OCI-LY7 (cell line): ENCODE measurements around the gene RPS15A. TPM values are rescaled to one million over a fixed set of nuclear protein-coding genes. Genes with fewer than 3 reads are reported as not detected.
"Not testable (repeated sequence)": the region's sequence is repeated elsewhere in the genome, so short reads cannot be mapped to it uniquely, and the experiment has no call there.

Experiments
- BruUV-seq: library from RNA; stranded (reverse); fragments of 400-500 nt; replicated peaks from 2 replicates; lab custom pipeline; 2021; lab: Mats Ljungman, UMichigan
- CTCF ChIA-PET: fragments of 300-600 bp; sonication (Branson Sonifier 250); formaldehyde crosslinking; loops from one replicate; lab custom pipeline; 2022; ENCODE audit warnings: antibody characterized with exemption; ENCODE audit not compliant: unreplicated experiment; lab: Charles Lee
- POLR2A ChIA-PET: fragments of 300-600 bp; sonication (Branson Sonifier 250); formaldehyde crosslinking; loops from one replicate; lab custom pipeline; 2022; ENCODE audit warnings: antibody characterized with exemption; lab: Charles Lee
- DNase-seq: peaks from one replicate; pipeline ENCODE4 v3.0.0-alpha.2; 2015; ENCODE audit warnings: low spot score
- H2AFZ ChIP-seq: fragments of 200-600 bp; sonication (generic), shearing (Covaris generic); 2 replicates; pipeline ENCODE4 v1.6.1; 2014; ENCODE audit warnings: mild to moderate bottlenecking, antibody characterized with exemption, low read length, moderate library complexity
- H3K27ac ChIP-seq: fragments of 200-600 bp; sonication (generic); 2 replicates; pipeline ENCODE4 v1.5.1; 2014; ENCODE audit warnings: mixed run types, low read depth, mild to moderate bottlenecking, moderate library complexity, low read length, inconsistent platforms; ENCODE audit not compliant: poor library complexity, severe bottlenecking
- H3K36me3 ChIP-seq: fragments of 200-600 bp; sonication (generic); 2 replicates; pipeline ENCODE4 v1.6.1; 2014; ENCODE audit warnings: mild to moderate bottlenecking, antibody characterized with exemption, low read length, moderate library complexity, mixed read lengths; ENCODE audit not compliant: insufficient read depth
- H3K4me1 ChIP-seq: fragments of 200-600 bp; sonication (generic); 2 replicates; pipeline ENCODE4 v1.5.1; 2014; ENCODE audit warnings: mild to moderate bottlenecking, low read length; ENCODE audit not compliant: insufficient read depth, poor library complexity, severe bottlenecking
- H3K4me2 ChIP-seq: fragments of 200-600 bp; sonication (generic); 2 replicates; pipeline ENCODE4 v1.6.1; 2014; ENCODE audit warnings: mild to moderate bottlenecking, low read length
- H3K4me3 ChIP-seq: fragments of 200-600 bp; sonication (generic); 2 replicates; pipeline ENCODE4 v1.5.1; 2014; ENCODE audit warnings: mild to moderate bottlenecking, low read depth, low read length; ENCODE audit not compliant: poor library complexity, severe bottlenecking
- H3K79me2 ChIP-seq: fragments of 200-600 bp; sonication (generic); 2 replicates; pipeline ENCODE4 v1.6.1; 2016; ENCODE audit warnings: low read depth, mild to moderate bottlenecking, low read length, moderate library complexity, mixed read lengths; ENCODE audit not compliant: insufficient read depth
- H3K9me2 ChIP-seq: fragments of 200-600 bp; sonication (generic); 2 replicates; pipeline ENCODE4 v1.6.1; 2016; ENCODE audit warnings: mild to moderate bottlenecking, low read length, mixed read lengths; ENCODE audit not compliant: insufficient read depth
- H3K9me3 ChIP-seq: fragments of 200-600 bp; sonication (generic); 2 replicates; pipeline ENCODE4 v1.6.1; 2014; ENCODE audit warnings: mild to moderate bottlenecking, mixed run types, low read length, mixed read lengths
- H4K20me1 ChIP-seq: fragments of 200-600 bp; sonication (generic); 2 replicates; pipeline ENCODE4 v1.6.1; 2014; ENCODE audit warnings: mild to moderate bottlenecking, antibody characterized with exemption, low read length, moderate library complexity, mixed read lengths; ENCODE audit not compliant: insufficient read depth
- intact Hi-C: fragments of 100-400 bp; cut with micrococcal nuclease; formaldehyde crosslinking; loops from one replicate; pipeline ENCODE4 v1.10.0; 2022; ENCODE audit not compliant: unreplicated experiment
- total RNA-seq, 2 experiments: library from RNA; depleted of rRNA in 1 of 2; stranded (reverse); fragments of >200 nt in 1 of 2; shearing (Covaris generic) in 1 of 2; gene quantifications; 2 replicates each; pipeline ENCODE4 v1.2.3, GENCODE V29; 2014 to 2022

RPS15A gene
- total RNA-seq, 2 experiments from 2014 or later, result 1,902 to 2,645 TPM

DNA sequence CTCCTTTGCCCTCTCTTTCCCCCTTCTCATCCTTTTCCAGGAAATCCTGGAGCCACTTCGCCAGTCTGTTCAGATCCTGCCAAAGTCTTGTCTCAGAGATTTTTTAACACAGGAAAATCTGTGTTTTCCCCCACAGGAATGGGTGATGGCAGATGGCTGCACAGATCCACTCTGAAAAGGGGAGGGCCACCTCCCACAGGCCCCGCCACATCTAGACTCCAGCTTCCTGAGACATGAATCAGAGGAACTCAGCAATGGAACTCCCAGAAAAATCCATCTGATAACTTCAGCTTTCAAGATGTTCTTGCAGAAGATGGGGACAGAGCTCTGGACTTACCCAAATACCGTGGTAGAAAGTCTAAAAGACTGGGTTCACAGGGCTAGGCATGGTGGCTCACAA is 50.1 kb downstream of the RPS15A start:
- BruUV-seq, H3K36me3 ChIP-seq, H3K9me3 ChIP-seq, intact Hi-C loops, H2AFZ ChIP-seq, H3K27ac ChIP-seq, H3K79me2 ChIP-seq, H4K20me1 ChIP-seq, H3K4me1 ChIP-seq, H3K9me2 ChIP-seq, CTCF ChIA-PET, H3K4me3 ChIP-seq, POLR2A ChIA-PET, H3K4me2 ChIP-seq, DNase-seq: not testable (repeated sequence)

DNA sequence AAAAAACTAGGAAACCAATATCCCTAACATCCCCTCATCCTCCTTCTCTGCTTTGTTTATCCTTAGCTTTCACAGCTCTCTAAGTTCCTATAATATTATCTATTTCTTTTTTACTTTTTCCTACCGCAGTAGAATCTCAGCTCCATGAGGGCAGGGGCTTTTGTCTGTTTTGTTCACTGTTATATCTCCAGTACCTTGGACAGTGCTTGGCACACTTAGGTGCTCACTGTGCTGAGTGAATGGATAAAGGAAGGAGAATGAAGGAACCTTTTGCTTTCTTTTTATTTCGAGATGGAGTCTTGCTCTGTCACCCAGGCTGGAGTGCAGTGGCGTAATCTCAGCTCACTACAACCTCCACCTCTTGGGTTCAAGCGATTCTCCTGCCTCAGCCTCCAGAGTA is 51.4 kb downstream of the RPS15A start:
- CTCF ChIA-PET, H3K36me3 ChIP-seq, DNase-seq, POLR2A ChIA-PET, BruUV-seq, H4K20me1 ChIP-seq, H2AFZ ChIP-seq, intact Hi-C loops, H3K4me3 ChIP-seq, H3K27ac ChIP-seq, H3K9me3 ChIP-seq, H3K79me2 ChIP-seq, H3K4me1 ChIP-seq, H3K4me2 ChIP-seq, H3K9me2 ChIP-seq: not testable (repeated sequence)

DNA sequence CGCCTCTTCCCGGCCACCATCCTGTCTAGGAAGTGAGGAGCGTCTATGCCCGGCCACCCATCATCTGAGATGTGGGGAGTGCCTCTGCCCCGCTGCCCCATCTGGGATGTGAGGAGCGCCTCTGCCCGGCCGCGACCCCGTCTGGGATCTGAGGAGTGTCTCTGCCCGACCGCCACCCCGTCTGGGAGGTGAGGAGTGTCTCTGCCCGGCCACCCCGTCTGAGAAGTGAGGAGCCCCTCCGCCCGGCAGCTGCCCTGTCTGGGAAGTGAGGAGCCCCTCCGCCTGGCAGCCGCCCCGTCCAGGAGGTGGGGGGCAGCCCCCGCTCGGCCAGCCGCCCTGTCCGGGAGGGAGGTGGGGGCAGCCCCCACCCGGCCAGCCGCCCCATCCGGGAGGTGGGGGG is 55.9 kb downstream of the RPS15A start:
- H3K4me3 ChIP-seq, BruUV-seq, H3K9me3 ChIP-seq, H3K27ac ChIP-seq, POLR2A ChIA-PET, H3K36me3 ChIP-seq, H4K20me1 ChIP-seq, H2AFZ ChIP-seq, H3K4me2 ChIP-seq, H3K4me1 ChIP-seq, CTCF ChIA-PET, H3K9me2 ChIP-seq, H3K79me2 ChIP-seq, DNase-seq, intact Hi-C loops: not testable (repeated sequence)

Other genes with a start within 250 kb of the RPS15A start
- 60.8 and 65.0 TPM in 2 replicates for gene NOMO2, start 228.2 kb downstream of the RPS15A start, total RNA-seq (2014; rRNA removed; shearing (Covaris generic))
- gene NOMO2, start 228.2 kb downstream of the RPS15A start, total RNA-seq (2022), result 74.0 and 80.2 TPM in 2 replicates
- 322 and 349 TPM in 2 replicates for gene ARL6IP1, start 11.2 kb upstream of the RPS15A start, total RNA-seq (2014; rRNA removed; shearing (Covaris generic))
- 224 and 233 TPM in 2 replicates for gene ARL6IP1, start 11.2 kb upstream of the RPS15A start, total RNA-seq (2022)
- gene SMG1, start 136.1 kb upstream of the RPS15A start, total RNA-seq (2014; rRNA removed; shearing (Covaris generic)), result 87.5 and 106 TPM in 2 replicates
- gene SMG1, start 136.1 kb upstream of the RPS15A start, total RNA-seq (2022), result 199 and 208 TPM in 2 replicates
- gene TMC7, start 193.6 kb upstream of the RPS15A start, total RNA-seq (2014; rRNA removed; shearing (Covaris generic)), result not detected in 2 replicates
- not detected in 2 replicates for gene TMC7, start 193.6 kb upstream of the RPS15A start, total RNA-seq (2022)